H1 (cell line): ENCODE results near the gene DNASE2B. TPM values are rescaled to one million over a fixed set of nuclear protein-coding genes. Genes with fewer than 3 reads are reported as not detected.

Experiments
- ASH2L ChIP-seq: fragments of 200-600, 300-600 bp; sonication (generic); IDR thresholded peaks from one replicate; pipeline ENCODE4 v1.7.1; 2017; ENCODE audit warnings: low read length
- CBX8 ChIP-seq: fragments of 300-800, 300-1000 bp; sonication (generic); IDR thresholded peaks from 2 replicates; pipeline ENCODE4 v1.7.1; 2016; ENCODE audit warnings: low read depth, low read length, borderline replicate concordance
- CTBP2 ChIP-seq: IDR thresholded peaks from 2 replicates; pipeline ENCODE4 v1.7.0; 2011; ENCODE audit warnings: borderline replicate concordance, mild to moderate bottlenecking, moderate library complexity, mixed read lengths, low read length; ENCODE audit not compliant: insufficient read depth, insufficient read length
- KDM4A ChIP-seq: IDR thresholded peaks from one replicate; pipeline ENCODE4 v1.7.1; 2012; ENCODE audit warnings: low read depth, mild to moderate bottlenecking, moderate library complexity, low read length, inconsistent platforms; ENCODE audit not compliant: severe bottlenecking
- KDM5A ChIP-seq: fragments of 200-600 bp; IDR thresholded peaks from 2 replicates; pipeline ENCODE4 v1.7.1; 2012; ENCODE audit warnings: mild to moderate bottlenecking, low read length, inconsistent platforms, mixed read lengths
- polyA plus RNA-seq, 7 experiments: library from polyadenylated mRNA; depleted of rRNA in 3 of 7; stranded (reverse) in 5 of 7; unstranded in 2 of 7; fragments of >200 nt in 5 of 7; fragments of 200-250 nt in 2 of 7; gene quantifications; 1 replicate in 5 of 7; 2 replicates in 1 of 7; 4 replicates in 1 of 7; pipeline versions ENCODE4 v1.2.1 to v1.2.3, GENCODE V29; 2011 to 2013; ENCODE audit warnings: missing spikeins in 2 of 7, mixed read lengths in 2 of 7
- total RNA-seq: library from RNA; stranded (reverse); fragmentation: NEBNext Ultra II Directional; extraction: Animal tissue kit (Norgen Biotek cat#: 25700); gene quantifications from 2 replicates; pipeline ENCODE4 v1.2.1, GENCODE V29; 2021

DNASE2B gene
- total and polyA plus RNA-seq, 2 of the 8 experiments (the other 6 are each of a cell fraction or from before 2014, with no cell fraction given), result not detected

DNA sequence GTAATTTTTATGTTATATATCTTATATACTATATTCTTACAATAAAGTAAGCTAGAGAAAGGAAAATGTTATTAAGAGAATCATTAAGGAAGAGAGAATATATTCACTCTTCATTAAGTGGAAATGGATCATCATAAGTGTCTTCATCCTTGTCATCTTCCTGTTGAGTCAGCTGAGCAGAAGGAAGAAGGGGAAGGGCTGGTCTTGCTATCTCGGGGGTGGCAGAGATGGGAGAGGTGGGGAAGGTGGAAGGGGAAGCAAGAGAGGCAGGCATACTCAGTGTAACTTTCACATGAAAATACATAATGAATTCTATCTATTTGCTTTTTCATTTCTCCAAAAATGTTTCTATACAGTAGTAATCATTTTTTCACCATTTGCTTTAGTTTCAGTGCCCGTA lies 5.1 kb downstream of the DNASE2B start (continued):
- no peak for TF ChIP-seq ASH2L
- TF ChIP-seq CBX8, result no peak
- no peak for TF ChIP-seq KDM4A
- TF ChIP-seq KDM5A, result no peak
- no peak for TF ChIP-seq CTBP2
